Stomach (tissue), 9 donors: ENCODE data around the gene NCAPG2. TPM values are rescaled to one million over a fixed set of nuclear protein-coding genes. Genes with fewer than 3 reads are reported as not detected.

Experiments used
- DNase-seq, 2 donors: peaks; one replicate each; pipeline versions ENCODE4 v3.0.0 to v3.0.0-alpha.2; 2013 to 2019
- H3K27ac ChIP-seq, 5 donors: fragments of 200-600 bp in 4 of 5; sonication (generic) in 4 of 5; one replicate each; pipeline ENCODE4 v1.5.1; 2013 to 2019; ENCODE audit warnings: mild to moderate bottlenecking in 1 of 5, moderate library complexity in 1 of 5
- H3K27me3 ChIP-seq, 3 donors: fragments of 200-600 bp; sonication (generic); one replicate each; pipeline ENCODE4 v1.5.1; 2017 to 2019; ENCODE audit warnings: mixed run types in 1 of 3
- H3K36me3 ChIP-seq, 4 donors: fragments of 200-600 bp; sonication (generic); 1 replicate in 3 of 4; 2 replicates in 1 of 4; pipeline ENCODE4 v1.5.1; 2016 to 2019
- H3K4me1 ChIP-seq, 4 donors: fragments of 200-600 bp; sonication (generic); one replicate each; pipeline ENCODE4 v1.5.1; 2016 to 2019
- H3K4me3 ChIP-seq, 4 donors: fragments of 200-600 bp; sonication (generic) in 3 of 4; one replicate each; pipeline ENCODE4 v1.5.1; 2016 to 2019; ENCODE audit warnings: mild to moderate bottlenecking in 1 of 4
- H3K9me3 ChIP-seq, 4 donors: fragments of 200-600 bp; sonication (generic); one replicate each; pipeline ENCODE4 v1.5.1; 2016 to 2019
- CTCF ChIP-seq, 7 experiments: fragments of 450-650 bp in 4 of 7; fragments of 200-600 bp in 3 of 7; sonication (generic) in 3 of 7; IDR thresholded peaks; one replicate each; pipeline ENCODE4 v1.5.1; 2016 to 2019; ENCODE audit warnings: antibody characterized with exemption in 7 of 7, control low read depth in 2 of 7, mild to moderate bottlenecking in 1 of 7
- EP300 ChIP-seq: sonication (generic); formaldehyde crosslinking; IDR thresholded peaks from one replicate; pipeline ENCODE4 v1.6.1; 2017; ENCODE audit warnings: antibody characterized with exemption
- POLR2A ChIP-seq, 4 donors: fragments of 450-650 bp; IDR thresholded peaks; one replicate each; pipeline ENCODE4 v1.6.1; 2016; ENCODE audit warnings: antibody characterized with exemption in 4 of 4, control low read depth in 2 of 4, mild to moderate bottlenecking in 1 of 4, moderate library complexity in 1 of 4
- POLR2AphosphoS5 ChIP-seq, 3 donors: sonication (generic); formaldehyde crosslinking; IDR thresholded peaks; one replicate each; pipeline ENCODE4 v1.6.1; 2016; ENCODE audit warnings: antibody characterized with exemption in 3 of 3
- WGBS, 5 donors: extraction: QIAGEN DNeasy Blood & Tissue Kit in 3 of 5; methylation state at CpG; one replicate each; pipeline versions ENCODE4 v1.1.5 to v1.1.7; 2013 to 2018; 5-methylcytosine and 5-hydroxymethylcytosine counted together
- intact Hi-C: fragments of 100-400 bp; cut with DNase I; formaldehyde crosslinking; loops from one replicate; pipeline ENCODE4 v1.15.1; 2023; ENCODE audit warnings: low total_unique reads
- polyA plus RNA-seq, 3 donors: library from polyadenylated mRNA; stranded (reverse); fragments of 200-250 nt; gene quantifications; one replicate each; pipeline ENCODE4 v1.2.3, GENCODE V29; 2013
- total RNA-seq, 5 donors: library from RNA; depleted of rRNA; stranded (reverse); fragments of >200 nt; gene quantifications; one replicate each; pipeline versions ENCODE4 v1.1.0 to v1.2.3, GENCODE V29; 2014 to 2016
- donor health status: healthy with polysubstance abuse.
- donor health status: Bipolar disorder and iron deficiency.
- donor health status: healthy.

NCAPG2 gene
- total and polyA plus RNA-seq, 8 donors: 2.6 to 24.2 (median 8.3) TPM

DNA sequence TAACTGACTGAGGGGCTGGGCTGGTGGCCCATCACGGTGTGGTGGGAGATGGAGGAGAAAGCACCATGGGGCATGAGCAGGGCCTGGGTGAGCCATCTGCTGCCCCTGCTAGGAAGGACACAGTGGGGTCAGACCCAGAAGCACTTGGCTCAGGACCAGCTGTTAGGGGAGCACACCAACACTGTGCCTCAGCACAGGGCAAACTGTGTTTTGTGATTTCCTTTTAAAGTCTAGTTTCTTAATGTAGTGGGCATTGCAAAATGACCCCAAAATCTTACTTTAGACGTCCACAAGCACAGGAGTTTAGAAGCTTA lies 41.2 kb downstream of the NCAPG2 start:
- Histone ChIP-seq H3K4me1 (peaks cover 0 to 20% (median 2%) of the 10 kb centered on the region in 4 donors), H3K27ac (peak overlapping the region; percentile 60 to 80 (median 68)), H3K36me3 (peaks cover 0 to 21% (median 7%) of the 10 kb centered on the region in 4 donors), H3K4me3 (no peak overlapping the region), H3K9me3 (no peaks in the 10 kb centered on the region), H3K27me3 (no peaks in the 10 kb centered on the region)
- 66 to 81% (median 77%) methylated on average over 2 of the region's 2 CpGs for WGBS, 5 donors
- DNase-seq: no peak
- intact Hi-C loops: no loop called here
- TF ChIP-seq POLR2AphosphoS5 (IDR thresholded peaks at IDR 0.05) (no peak), POLR2A (IDR thresholded peaks at IDR 0.05) (no peak), EP300 (no peak), CTCF (IDR thresholded peaks at IDR 0.05) (peak in 2 of 7 experiments; percentile 16 to 37)

DNA sequence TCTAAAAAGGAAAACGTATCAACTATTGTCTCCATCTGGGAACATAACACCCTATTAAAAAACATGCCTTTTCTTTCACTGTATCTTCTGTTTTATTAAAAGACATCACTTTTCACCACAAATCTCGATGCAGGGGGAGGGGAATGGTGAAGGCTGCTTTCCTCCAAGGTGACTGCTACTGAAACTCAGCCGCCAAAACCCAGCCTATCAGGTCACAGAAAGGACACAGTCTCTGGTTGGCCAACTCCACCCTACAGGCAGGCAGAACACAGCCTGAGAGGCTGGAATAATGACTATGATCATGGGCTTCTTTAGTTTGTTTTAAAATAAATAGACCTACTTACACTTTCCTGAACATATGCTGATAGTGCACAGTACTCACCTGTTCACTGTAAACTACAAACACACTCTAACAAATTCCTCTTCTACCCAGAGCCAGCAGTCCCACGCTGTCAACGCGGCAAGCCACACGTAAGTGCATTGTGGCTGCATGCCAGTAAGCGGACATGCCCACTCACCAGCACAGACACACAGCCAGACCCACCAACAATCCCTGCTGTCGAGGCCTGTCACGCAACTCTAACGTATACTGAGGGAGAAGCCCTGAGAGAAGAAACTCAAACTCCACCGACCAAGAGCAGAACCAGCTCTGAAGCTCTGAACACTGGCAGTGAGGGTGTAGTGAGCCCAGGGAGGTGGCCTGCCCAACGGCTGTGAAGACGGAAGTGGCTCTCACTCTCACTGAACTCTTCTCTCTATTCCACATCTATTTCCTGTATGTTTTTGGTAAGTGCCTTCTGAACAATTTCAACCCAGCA lies 41.8 kb downstream of the NCAPG2 start:
- intact Hi-C loops: no loop called here
- WGBS, 5 donors: 34 to 55% (median 39%) methylated on average over 14 of the region's 14 CpGs
- peak overlapping the region; percentile 60 to 80 (median 68) for H3K27ac ChIP-seq
- H3K27me3 ChIP-seq: no peaks in the 10 kb centered on the region
- H3K4me3 ChIP-seq: peak overlapping the region in 1 of 4 donors; percentile 2
- H3K4me1 ChIP-seq: peaks cover 0 to 20% (median 2%) of the 10 kb centered on the region in 4 donors
- TF ChIP-seq CTCF (IDR thresholded peaks at IDR 0.05) (no peak), POLR2AphosphoS5 (IDR thresholded peaks at IDR 0.05) (no peak)
- H3K9me3 ChIP-seq: no peaks in the 10 kb centered on the region
- peaks cover 0 to 21% (median 7%) of the 10 kb centered on the region in 4 donors for H3K36me3 ChIP-seq
- peak; percentile 50 to 55 for DNase-seq

GRCh38 chr7:158658475-158658874 lies 46.1 kb downstream of the NCAPG2 start:
- no peak for TF ChIP-seq POLR2A (IDR thresholded peaks at IDR 0.05)
- no peak for TF ChIP-seq POLR2AphosphoS5 (IDR thresholded peaks at IDR 0.05)
- no peak for TF ChIP-seq CTCF (IDR thresholded peaks at IDR 0.05)
- TF ChIP-seq EP300: no peak
- Histone ChIP-seq H3K4me1 (peaks cover 0 to 16% (median under 1%) of the 10 kb centered on the region in 4 donors), H3K36me3 (peaks cover 0 to 48% (median 35%) of the 10 kb centered on the region in 4 donors), H3K4me3 (no peak overlapping the region), H3K27ac (no peak overlapping the region), H3K9me3 (no peaks in the 10 kb centered on the region), H3K27me3 (no peaks in the 10 kb centered on the region)
- no peak for DNase-seq
- WGBS, 5 donors: 71 to 86% (median 85%) methylated on average over 2 of the region's 2 CpGs
- intact Hi-C loops: no loop called here

DNA sequence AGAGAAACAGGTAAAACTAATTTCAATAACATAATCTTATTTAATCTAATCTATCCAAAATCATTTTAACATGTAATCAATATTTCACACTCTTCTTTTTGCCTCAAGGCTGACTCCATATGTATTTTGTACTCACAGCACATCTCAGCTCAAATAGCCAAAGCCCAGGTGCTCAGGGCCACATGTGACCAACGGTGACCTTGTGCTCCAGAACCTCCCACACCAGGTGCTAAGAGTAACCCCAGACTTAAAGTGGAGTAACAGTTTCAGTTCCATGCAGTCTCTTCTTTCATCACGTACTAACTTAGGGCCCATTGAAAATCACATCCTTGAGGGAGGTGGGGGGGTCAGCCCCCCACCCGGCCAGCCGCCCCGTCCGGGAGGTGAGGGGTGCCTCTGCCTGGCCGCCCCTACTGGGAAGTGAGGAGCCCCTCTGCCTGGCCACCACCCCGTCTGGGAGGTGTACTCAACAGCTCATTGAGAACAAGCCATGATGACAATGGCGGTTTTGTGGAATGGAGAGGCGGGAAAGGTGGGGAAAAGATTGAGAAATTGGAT lies 47.3 kb downstream of the NCAPG2 start:
- DNase-seq: no peak
- Histone ChIP-seq H3K9me3 (no peaks in the 10 kb centered on the region), H3K4me1 (peaks cover 0 to 3% (median 0%) of the 10 kb centered on the region in 4 donors), H3K27me3 (no peaks in the 10 kb centered on the region), H3K36me3 (peaks cover 0 to 39% (median 32%) of the 10 kb centered on the region in 4 donors), H3K27ac (no peak overlapping the region), H3K4me3 (no peak overlapping the region)
- WGBS, 5 donors: 86 to 95% (median 91%) methylated on average over 10 of the region's 10 CpGs
- no peak for TF ChIP-seq EP300
- TF ChIP-seq POLR2AphosphoS5 (IDR thresholded peaks at IDR 0.05): no peak
- no peak for TF ChIP-seq CTCF (IDR thresholded peaks at IDR 0.05)
- TF ChIP-seq POLR2A (IDR thresholded peaks at IDR 0.05): no peak
- intact Hi-C loops: no loop called here
